Heart left ventricle (tissue), 13 donors: Measurements from ENCODE around the gene CEBPA.

ENCODE experiments used
- POLR2A ChIP-seq, 2 donors: fragments of 450-650 bp; IDR thresholded peaks; one replicate each; pipeline ENCODE4 v1.6.1; 2017; ENCODE audit warnings: antibody characterized with exemption in 2 of 2, mild to moderate bottlenecking in 2 of 2, moderate library complexity in 2 of 2
- TF ChIP-seq, protein P1 (sequence below), 12 donors: fragments of 200-600 bp; sonication (generic) in 4 of 12; IDR thresholded peaks; one replicate each; pipeline versions ENCODE4 v1.5.0 to v1.8.0; 2018 to 2022; ENCODE audit warnings: antibody characterized with exemption in 12 of 12, mild to moderate bottlenecking in 5 of 12
- donor health status: ischemic (EF 13 %, LVEDD 7.1; RV severe dilation, severe dysfunction).
- donor health status: DM: no; HTN: yes; CAD: no.
- donor health status: DM: no; HTN: no; CAD: no.
- donor health status: ischemic (EF 25% LVEDD 6.9; RV normal size, moderate dysfunction).
- donor health status: ischemic (EF 25% LVEDD 5.7; RV mildly dilated, moderate dysfunction).
- donor health status: ischemic (EF 35%, LVEDD 5.7; RV mildly dilated, moderate dysfunction).
- donor health status: nonischemic (EF 11% LVEDD 7.7; RV severe dilation, severe dysfunction).
- donor health status: DM: yes; HTN: yes; CAD: no.
- donor health status: PGD.
- donor health status: ischemic (EF 29% LVEDD 5.4; RV normal size, mild dysfunction).
- donor health status: nonischemic (EF 23%, LVEDD 6.1; RV moderate dilation, normal function).

DNA sequence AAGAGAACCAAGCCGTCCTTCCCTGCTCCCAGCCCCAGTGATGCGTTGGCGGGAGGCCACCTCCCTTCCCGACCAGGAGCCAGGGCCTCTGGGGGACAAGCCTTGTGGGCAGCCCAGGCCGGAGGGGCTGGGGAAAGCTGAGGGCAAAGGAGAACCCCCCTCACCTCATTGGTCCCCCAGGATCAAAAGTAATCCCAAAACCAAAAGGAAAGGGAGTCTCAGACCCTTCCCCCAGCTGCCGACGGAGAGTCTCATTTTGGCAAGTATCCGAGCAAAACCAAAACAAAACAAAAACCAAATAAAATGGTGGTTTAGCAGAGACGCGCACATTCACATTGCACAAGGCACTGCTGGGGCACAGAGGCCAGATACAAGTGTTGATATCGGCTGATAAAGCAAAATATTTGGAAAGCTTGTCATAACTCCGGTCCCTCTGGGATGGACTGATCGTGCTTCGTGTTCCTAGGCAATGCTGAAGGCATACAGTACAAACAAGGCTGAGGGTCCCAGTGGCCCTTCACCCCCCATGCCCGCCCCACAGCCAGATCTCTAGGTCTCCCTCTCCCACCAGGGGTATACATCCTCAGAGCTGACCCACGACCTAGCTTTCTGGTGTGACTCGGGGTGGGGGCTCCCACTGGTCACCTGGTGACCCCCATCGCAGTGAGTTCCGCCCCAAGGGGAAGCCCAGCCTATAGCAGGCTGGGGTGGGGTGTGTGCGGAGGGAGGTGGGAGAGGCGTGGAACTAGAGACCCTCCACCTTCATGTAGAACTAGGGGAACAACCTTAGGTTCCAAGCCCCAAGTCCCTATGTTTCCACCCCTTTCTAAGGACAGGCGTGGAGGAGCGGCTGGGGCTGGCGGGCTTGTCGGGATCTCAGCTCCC is 2.1 kb downstream of the CEBPA start:
- TF ChIP-seq POLR2A (IDR thresholded peaks at IDR 0.05), result no peak
- TF ChIP-seq, protein P1, sequence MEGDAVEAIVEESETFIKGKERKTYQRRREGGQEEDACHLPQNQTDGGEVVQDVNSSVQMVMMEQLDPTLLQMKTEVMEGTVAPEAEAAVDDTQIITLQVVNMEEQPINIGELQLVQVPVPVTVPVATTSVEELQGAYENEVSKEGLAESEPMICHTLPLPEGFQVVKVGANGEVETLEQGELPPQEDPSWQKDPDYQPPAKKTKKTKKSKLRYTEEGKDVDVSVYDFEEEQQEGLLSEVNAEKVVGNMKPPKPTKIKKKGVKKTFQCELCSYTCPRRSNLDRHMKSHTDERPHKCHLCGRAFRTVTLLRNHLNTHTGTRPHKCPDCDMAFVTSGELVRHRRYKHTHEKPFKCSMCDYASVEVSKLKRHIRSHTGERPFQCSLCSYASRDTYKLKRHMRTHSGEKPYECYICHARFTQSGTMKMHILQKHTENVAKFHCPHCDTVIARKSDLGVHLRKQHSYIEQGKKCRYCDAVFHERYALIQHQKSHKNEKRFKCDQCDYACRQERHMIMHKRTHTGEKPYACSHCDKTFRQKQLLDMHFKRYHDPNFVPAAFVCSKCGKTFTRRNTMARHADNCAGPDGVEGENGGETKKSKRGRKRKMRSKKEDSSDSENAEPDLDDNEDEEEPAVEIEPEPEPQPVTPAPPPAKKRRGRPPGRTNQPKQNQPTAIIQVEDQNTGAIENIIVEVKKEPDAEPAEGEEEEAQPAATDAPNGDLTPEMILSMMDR (IDR thresholded peaks at IDR 0.05), result no peak
